Activated CD8-positive, alpha-beta memory T cell treated with anti-CD3 and anti-CD28 coated beads for 48 hours (primary cell): Measurements from ENCODE around the gene LRRC57.

Source experiments
- DNase-seq, 3 experiments: peaks; one replicate each; pipeline ENCODE4 v3.0.0-alpha.2; 2020; ENCODE audit warnings: low read depth in 2 of 3, low spot score in 2 of 3

LRRC57 gene

DNA sequence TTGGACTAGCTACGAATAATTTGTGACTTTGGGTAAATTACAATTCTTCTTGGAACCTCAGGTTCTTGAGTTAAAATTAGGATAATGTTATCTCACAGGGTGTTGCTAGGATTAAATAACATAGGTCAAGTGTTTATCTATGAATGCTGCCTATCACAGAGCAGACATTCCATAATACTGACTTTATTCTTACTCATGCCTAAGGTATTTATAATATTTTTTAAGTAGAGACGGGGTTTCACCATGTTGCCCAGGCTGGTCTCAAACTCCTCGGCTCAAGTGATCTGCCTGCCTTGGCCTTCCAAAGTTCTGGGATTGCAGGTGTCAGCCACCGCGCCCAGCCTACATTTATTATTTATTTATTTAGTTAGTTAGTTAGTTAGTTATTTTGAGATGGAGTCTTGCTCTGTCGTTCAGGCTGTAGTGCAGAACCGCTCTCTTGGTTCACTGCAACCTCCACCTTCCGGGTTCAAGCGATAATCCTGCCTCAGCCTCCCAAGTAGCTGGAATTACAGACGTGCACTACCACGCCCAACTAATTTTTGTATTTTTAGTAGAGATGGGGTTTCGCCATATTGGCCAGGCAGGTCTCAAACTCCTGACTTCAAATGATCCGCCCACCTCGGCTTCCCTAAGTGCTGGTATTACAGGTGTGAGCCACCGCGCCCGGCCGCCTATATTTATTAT, 56.9 kb downstream of the LRRC57 start:
- no peak for DNase-seq

DNA sequence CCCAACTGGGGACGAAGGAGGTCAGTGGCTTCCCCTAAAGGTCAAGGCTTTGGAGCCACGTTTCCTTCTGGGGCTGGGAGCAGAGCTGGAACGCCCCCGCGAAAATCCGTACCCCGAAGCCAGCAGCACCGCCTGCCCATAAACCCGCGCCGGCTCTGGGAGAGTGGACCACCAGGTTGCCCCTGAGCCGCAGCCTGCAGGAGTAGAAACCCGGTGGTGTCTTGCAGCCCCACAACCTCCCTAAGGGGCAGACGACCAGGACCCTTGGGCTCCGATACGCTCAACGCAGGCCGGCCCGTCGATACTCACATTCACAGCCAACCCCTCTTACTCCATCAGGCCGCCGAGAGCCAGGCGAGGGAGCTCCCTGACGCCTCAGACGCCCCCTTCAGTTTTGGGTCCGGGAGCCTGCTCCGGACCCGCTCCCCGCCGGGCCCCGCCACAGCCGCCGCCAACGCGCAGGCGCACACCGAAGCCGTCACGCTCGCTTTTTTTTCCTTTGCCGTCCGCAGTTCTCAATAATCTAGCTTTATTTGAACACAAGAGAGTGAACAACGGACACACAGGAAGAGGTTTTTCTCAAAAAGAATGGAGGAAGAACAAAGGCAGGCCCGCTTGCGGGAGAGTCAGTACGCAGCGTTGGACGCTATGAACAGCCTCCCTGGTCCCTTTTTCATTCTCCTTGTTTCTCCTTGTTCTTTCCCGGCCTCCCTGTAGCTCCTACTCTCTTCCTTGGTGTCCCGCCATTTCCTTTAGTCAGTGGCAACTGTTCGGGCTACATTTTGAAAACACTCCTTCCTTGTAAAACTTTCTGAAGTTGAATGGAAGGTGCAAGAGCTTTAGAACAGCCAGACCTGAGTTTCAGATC, 57.7 kb downstream of the LRRC57 start, which contains the start of gene ZNF106:
Gene ZNF106, minus strand, starts transcription at position 471 of the 868 bp plus-strand sequence. CDS start 18,852 bp downstream, outside the sequence.
- DNase-seq = peak; percentile 77 to 83 (median 81)

DNA sequence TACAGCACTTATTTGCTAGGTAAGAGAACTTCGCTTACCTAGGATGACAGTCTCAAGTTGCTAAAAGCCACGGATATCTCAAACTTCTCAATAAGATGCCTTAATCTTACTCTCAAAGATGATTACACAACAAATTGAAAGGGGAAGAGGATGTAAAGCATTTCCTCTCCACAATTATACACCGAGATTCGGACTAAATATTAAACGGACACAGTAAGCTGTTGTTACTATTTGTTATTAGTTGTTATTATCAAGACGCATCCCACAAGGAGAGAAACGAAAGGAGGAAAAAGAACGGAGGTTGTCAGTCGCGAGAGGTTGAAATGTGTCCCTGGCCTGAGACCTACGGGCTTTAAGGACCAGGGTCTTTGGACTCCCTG, 58.3 kb downstream of the LRRC57 start:
- DNase-seq = no peak
